ENCODE measurements around the gene ZNF775. TPM values are rescaled to one million over a fixed set of nuclear protein-coding genes. Genes with fewer than 3 reads are reported as not detected.

Gene ZNF775
- total and polyA plus RNA-seq, 2 of the 13 experiments (the other 11 are each of a cell fraction or from before 2014, with no cell fraction given): 3.1 to 3.2 TPM

DNA sequence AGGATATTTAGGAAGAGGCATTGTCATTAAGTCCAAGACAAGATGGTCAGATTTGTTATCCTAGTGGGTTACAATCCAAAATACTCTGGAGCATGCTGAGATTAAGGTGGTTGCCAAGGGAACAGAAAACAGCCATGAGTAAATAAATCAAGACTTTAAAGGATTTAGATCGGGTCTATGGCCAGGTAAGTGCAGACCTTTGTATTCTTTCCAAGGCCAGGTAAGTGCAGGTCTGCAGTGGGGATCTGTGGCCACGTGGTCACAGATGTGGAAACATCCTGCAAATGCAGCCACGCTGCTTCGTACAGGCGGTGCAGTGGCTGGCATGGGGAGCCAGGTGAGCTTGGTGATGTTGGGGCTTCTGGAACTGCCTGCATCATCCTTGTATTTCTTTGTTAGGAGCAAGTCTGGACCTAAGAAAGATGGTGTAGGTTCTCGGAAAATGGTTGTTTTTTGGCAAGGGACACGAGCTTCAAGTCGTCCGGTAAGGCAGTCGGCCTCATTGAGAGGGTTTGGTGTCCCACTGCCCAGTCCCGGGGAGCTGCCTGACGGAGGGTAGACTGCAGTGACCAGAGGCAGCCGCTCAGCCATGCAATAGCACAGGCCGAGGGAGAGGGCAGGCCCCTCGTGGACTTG lies 21.8 kb downstream of the ZNF775 start (continued):
- TF ChIP-seq, protein P1, sequence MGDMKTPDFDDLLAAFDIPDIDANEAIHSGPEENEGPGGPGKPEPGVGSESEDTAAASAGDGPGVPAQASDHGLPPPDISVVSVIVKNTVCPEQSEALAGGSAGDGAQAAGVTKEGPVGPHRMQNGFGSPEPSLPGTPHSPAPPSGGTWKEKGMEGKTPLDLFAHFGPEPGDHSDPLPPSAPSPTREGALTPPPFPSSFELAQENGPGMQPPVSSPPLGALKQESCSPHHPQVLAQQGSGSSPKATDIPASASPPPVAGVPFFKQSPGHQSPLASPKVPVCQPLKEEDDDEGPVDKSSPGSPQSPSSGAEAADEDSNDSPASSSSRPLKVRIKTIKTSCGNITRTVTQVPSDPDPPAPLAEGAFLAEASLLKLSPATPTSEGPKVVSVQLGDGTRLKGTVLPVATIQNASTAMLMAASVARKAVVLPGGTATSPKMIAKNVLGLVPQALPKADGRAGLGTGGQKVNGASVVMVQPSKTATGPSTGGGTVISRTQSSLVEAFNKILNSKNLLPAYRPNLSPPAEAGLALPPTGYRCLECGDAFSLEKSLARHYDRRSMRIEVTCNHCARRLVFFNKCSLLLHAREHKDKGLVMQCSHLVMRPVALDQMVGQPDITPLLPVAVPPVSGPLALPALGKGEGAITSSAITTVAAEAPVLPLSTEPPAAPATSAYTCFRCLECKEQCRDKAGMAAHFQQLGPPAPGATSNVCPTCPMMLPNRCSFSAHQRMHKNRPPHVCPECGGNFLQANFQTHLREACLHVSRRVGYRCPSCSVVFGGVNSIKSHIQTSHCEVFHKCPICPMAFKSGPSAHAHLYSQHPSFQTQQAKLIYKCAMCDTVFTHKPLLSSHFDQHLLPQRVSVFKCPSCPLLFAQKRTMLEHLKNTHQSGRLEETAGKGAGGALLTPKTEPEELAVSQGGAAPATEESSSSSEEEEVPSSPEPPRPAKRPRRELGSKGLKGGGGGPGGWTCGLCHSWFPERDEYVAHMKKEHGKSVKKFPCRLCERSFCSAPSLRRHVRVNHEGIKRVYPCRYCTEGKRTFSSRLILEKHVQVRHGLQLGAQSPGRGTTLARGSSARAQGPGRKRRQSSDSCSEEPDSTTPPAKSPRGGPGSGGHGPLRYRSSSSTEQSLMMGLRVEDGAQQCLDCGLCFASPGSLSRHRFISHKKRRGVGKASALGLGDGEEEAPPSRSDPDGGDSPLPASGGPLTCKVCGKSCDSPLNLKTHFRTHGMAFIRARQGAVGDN (CRISPR knock-in tag; IDR thresholded peaks at IDR 0.05): peak; percentile 16; the same call in 1 of the 2 replicates
- TF ChIP-seq ZNF556 (CRISPR knock-in tag; IDR thresholded peaks at IDR 0.05; ENCODE audit: borderline replicate concordance): no peak

DNA sequence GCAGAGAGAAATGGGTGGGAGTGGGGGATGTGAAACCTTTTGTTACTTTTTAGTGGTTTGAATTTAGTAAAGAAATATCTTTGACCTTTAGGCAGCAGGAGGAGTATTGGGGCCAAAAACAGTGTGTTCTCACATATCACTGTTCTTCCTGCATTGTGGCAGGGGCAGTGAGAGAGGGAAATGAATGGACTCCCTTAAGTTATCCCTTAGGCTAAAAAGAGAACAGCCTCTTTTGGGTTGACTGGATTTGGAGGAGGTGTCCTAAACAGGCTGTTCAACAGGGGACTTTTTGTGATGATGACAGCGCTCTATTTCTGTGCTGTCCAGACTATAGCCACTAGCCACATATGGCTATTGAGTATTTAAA lies 22.3 kb downstream of the ZNF775 start:
- in situ Hi-C loops (cut with HindIII; ENCODE audit: extremely low pct_ligation_motif_present, low pct_unique_long_range_greater_than_20kb) (loop anchor here (5.0 kb wide), 1 partner anchor 59 kb away; the partner anchor contains the start of gene RARRES2), intact Hi-C loops (cut with micrococcal nuclease; ENCODE audit: unreplicated experiment) (no loop called here)
- CTCF ChIA-PET (ENCODE audit: low intra/inter-chr PET ratio, low total read pairs): no interaction called here
- no peaks in the 10 kb centered on the region for H3K27me3 ChIP-seq (ENCODE audit: control insufficient read depth in 1 of 2, insufficient read depth in 2 of 2, low read length in 2 of 2)
- no peak overlapping the region for H3K27ac ChIP-seq (ENCODE audit: extremely low read length, insufficient read depth, low read length)
- ATAC-seq: no peak
- POLR2A ChIA-PET: interaction anchor here (2.4 to 8.8 kb wide), 4 partner anchors 15 to 78 kb away, joined by 13 to 181 read pairs (median 64); partner anchors contain the start of genes ACTR3C, LRRC61 and REPIN1
- H3K79me2 ChIP-seq (ENCODE audit: insufficient read depth, low read length): no peaks in the 10 kb centered on the region
- DNase-seq (ENCODE audit: low spot score): no peak
- no peak overlapping the region for H3K4me3 ChIP-seq (replicated peaks in 1 of 3; ENCODE audit: insufficient read depth in 1 of 3, low read depth in 2 of 3, low read length in 3 of 3)
- H2AFZ ChIP-seq (ENCODE audit: low read length): no peak overlapping the region
- no TSS peak for BruUV-seq (replicated peaks)
- no peaks in the 10 kb centered on the region for H4K20me1 ChIP-seq (ENCODE audit: insufficient read depth, low read length)
- H3K4me1 ChIP-seq (ENCODE audit: insufficient read depth, low read length): peaks cover 58% of the 10 kb centered on the region
- no peak for FAIRE-seq
- WGBS (ENCODE audit: low lambda C conversion rate): 91% methylated on average over 1 of the region's 1 CpG
- H3K9ac ChIP-seq (ENCODE audit: insufficient read depth, low read depth, low read length): no peak overlapping the region
- H3K4me2 ChIP-seq (ENCODE audit: low read depth, low read length): no peak overlapping the region
- no peaks in the 10 kb centered on the region for H3K9me3 ChIP-seq (ENCODE audit: low read length)
- H3K36me3 ChIP-seq (replicated peaks in 1 of 2; ENCODE audit: control insufficient read depth in 1 of 2, insufficient read depth in 2 of 2, low read length in 2 of 2): peaks cover 2 to 11% of the 10 kb centered on the region in 2 experiments; a peak in 2 of 5 replicates
- TF ChIP-seq ZNF670 (CRISPR knock-in tag; IDR thresholded peaks at IDR 0.05; ENCODE audit: borderline replicate concordance) (no peak), HNRNPK (IDR thresholded peaks at IDR 0.05; ENCODE audit: low read depth, low read length, poor library complexity, severe bottlenecking) (no peak), ELK4 (CRISPR knock-in tag; IDR thresholded peaks at IDR 0.05; ENCODE audit: borderline replicate concordance) (no peak), ARID4A (CRISPR knock-in tag; IDR thresholded peaks at IDR 0.05; ENCODE audit: borderline replicate concordance) (no peak), KLF16 (CRISPR knock-in tag; IDR thresholded peaks at IDR 0.05) (no peak), PTBP1 (IDR thresholded peaks at IDR 0.05; ENCODE audit: low read depth, low read length, poor library complexity, severe bottlenecking) (no peak)
- TF ChIP-seq, protein P2, sequence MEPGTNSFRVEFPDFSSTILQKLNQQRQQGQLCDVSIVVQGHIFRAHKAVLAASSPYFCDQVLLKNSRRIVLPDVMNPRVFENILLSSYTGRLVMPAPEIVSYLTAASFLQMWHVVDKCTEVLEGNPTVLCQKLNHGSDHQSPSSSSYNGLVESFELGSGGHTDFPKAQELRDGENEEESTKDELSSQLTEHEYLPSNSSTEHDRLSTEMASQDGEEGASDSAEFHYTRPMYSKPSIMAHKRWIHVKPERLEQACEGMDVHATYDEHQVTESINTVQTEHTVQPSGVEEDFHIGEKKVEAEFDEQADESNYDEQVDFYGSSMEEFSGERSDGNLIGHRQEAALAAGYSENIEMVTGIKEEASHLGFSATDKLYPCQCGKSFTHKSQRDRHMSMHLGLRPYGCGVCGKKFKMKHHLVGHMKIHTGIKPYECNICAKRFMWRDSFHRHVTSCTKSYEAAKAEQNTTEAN (CRISPR knock-in tag; conservative IDR thresholded peaks at IDR 0.05): no peak
